Heart right ventricle (tissue), 16 donors: Measurements from ENCODE around the gene SF3A1. TPM values are rescaled to one million over a fixed set of nuclear protein-coding genes. Genes with fewer than 3 reads are reported as not detected.
"Not testable (repeated sequence)": the region's sequence is repeated elsewhere in the genome, so short reads cannot be mapped to it uniquely, and the experiment has no call there.

Source experiments
- ATAC-seq, 8 donors: fragments of 200-7000 bp; cut with Tn5 transposase; one replicate each; pipeline ENCODE4 v1.9.1; 2020; ENCODE audit warnings: mild to moderate bottlenecking in 8 of 8, moderate library complexity in 8 of 8, moderate number of reproducible peaks in 1 of 8
- DNase-seq, 2 donors: peaks; one replicate each; pipeline ENCODE4 v3.0.0-alpha.2; 2020
- H3K27ac ChIP-seq, 10 donors: fragments of 200-600 bp; sonication (generic) in 2 of 10; one replicate each; pipeline versions ENCODE4 v1.5.0 to v1.8.0; 2020 to 2022; ENCODE audit warnings: mild to moderate bottlenecking in 3 of 10
- H3K27me3 ChIP-seq, 7 donors: fragments of 200-600 bp; one replicate each; pipeline ENCODE4 v1.8.0; 2021 to 2022; ENCODE audit warnings: mild to moderate bottlenecking in 2 of 7
- H3K36me3 ChIP-seq, 9 donors: fragments of 200-600 bp; sonication (generic) in 1 of 9; one replicate each; pipeline versions ENCODE4 v1.5.0 to v1.8.0; 2020 to 2022; ENCODE audit warnings: mild to moderate bottlenecking in 2 of 9
- H3K4me1 ChIP-seq, 9 donors: fragments of 200-600 bp; sonication (generic) in 1 of 9; one replicate each; pipeline versions ENCODE4 v1.5.0 to v1.8.0; 2020 to 2022; ENCODE audit warnings: mild to moderate bottlenecking in 4 of 9
- H3K4me3 ChIP-seq, 10 donors: fragments of 200-600 bp; sonication (generic) in 2 of 10; one replicate each; pipeline versions ENCODE4 v1.5.0 to v1.8.0; 2020 to 2022; ENCODE audit warnings: mild to moderate bottlenecking in 7 of 10, moderate library complexity in 2 of 10
- H3K9me3 ChIP-seq, 11 donors: fragments of 200-600 bp in 10 of 11; sonication (generic) in 2 of 11; one replicate each; pipeline versions ENCODE4 v1.5.0 to v1.8.0; 2013 to 2022; ENCODE audit warnings: mild to moderate bottlenecking in 2 of 11, control low read depth in 1 of 11, moderate library complexity in 1 of 11
- CTCF ChIP-seq, 9 donors: fragments of 200-600 bp; sonication (generic) in 2 of 9; IDR thresholded peaks; one replicate each; pipeline versions ENCODE4 v1.5.0 to v1.8.0; 2021 to 2022; ENCODE audit warnings: antibody characterized with exemption in 9 of 9, mild to moderate bottlenecking in 5 of 9, moderate library complexity in 1 of 9
- WGBS, 2 donors: extraction: QIAGEN DNeasy Blood & Tissue Kit; methylation state at CpG; one replicate each; pipeline ENCODE4 v1.1.7; 2013; ENCODE audit warnings: inconsistent platforms in 1 of 2; 5-methylcytosine and 5-hydroxymethylcytosine counted together
- intact Hi-C, 10 donors: fragments of 100-400 bp; cut with DNase I; formaldehyde crosslinking; loops; one replicate each; pipeline versions ENCODE4 v1.11.1 to v1.14.2; 2022
- long read RNA-seq, 3 donors: library from polyadenylated mRNA; unstranded; transcript quantifications; one replicate each; pipeline ENCODE4 v2.0.0, GENCODE V29; 2020 to 2021
- polyA plus RNA-seq, 2 donors: library from polyadenylated mRNA; stranded (reverse); fragments of 200-250 nt; gene quantifications; one replicate each; pipeline ENCODE4 v1.2.3, GENCODE V29; 2013
- total RNA-seq, 10 donors: library from RNA; stranded (reverse); fragmentation: NEBNext Ultra II Directional in 3 of 10; extraction: Animal tissue kit (Norgen Biotek cat#: 25700) in 3 of 10; gene quantifications; one replicate each; pipeline versions ENCODE4 v1.2.1 to v1.2.4, GENCODE V29; 2021 to 2023
- donor health status: Arrhythmogenic right ventricular cardiomyopathy.
- donor health status: ischemic (EF 13 %, LVEDD 7.1; RV severe dilation, severe dysfunction).
- donor health status: healthy with polysubstance abuse.
- donor health status: DM: no; HTN: yes; CAD: no.
- donor health status: DM: no; HTN: no; CAD: no.
- donor health status: ischemic (EF 25% LVEDD 6.9; RV normal size, moderate dysfunction).
- donor health status: ischemic (EF 25% LVEDD 5.7; RV mildly dilated, moderate dysfunction).
- donor health status: healthy.
- donor health status: DM: yes; HTN: yes; CAD: no.
- donor health status: Ischemic cardiomyopathy.
- donor health status: ischemic (EF 35%, LVEDD 5.7; RV mildly dilated, moderate dysfunction).
- donor health status: nonischemic (EF 11% LVEDD 7.7; RV severe dilation, severe dysfunction).
- donor health status: DM: yes; HTN: yes; CAD: no.
- donor health status: PGD.
- donor health status: ischemic (EF 29% LVEDD 5.4; RV normal size, mild dysfunction).
- donor health status: nonischemic (EF 23%, LVEDD 6.1; RV moderate dilation, normal function).

The SF3A1 gene
- total RNA-seq (100 to 1,000 TPM in 6 of 10 donors, 10 to 100 TPM in 4; 84.4 to 132 (median 111) TPM), polyA plus RNA-seq (10 to 100 TPM; 13.2 to 16.0 TPM)
- long read RNA-seq, donor 1, full-length matches to known transcripts = 3 of 31 reads
- long read RNA-seq, donor 1, partial matches to known transcripts = 26 of 31 reads
- long read RNA-seq, donor 1, other reads (novel, unspliced or antisense) = 2 of 31 reads
- long read RNA-seq, donor 2, full-length matches to known transcripts = 3 of 31 reads
- long read RNA-seq, donor 2, partial matches to known transcripts = 18 of 31 reads
- long read RNA-seq, donor 2, other reads (novel, unspliced or antisense) = 10 of 31 reads
- long read RNA-seq, donor 3, full-length matches to known transcripts = 6 of 27 reads
- long read RNA-seq, donor 3, partial matches to known transcripts = 15 of 27 reads
- long read RNA-seq, donor 3, other reads (novel, unspliced or antisense) = 6 of 27 reads

- Histone ChIP-seq H3K4me3 (peak within 1 kb of the TSS; percentile 53 to 97 (median 83)), H3K27me3 (no peaks in the 10 kb centered on the region), H3K27ac (peak within 1 kb of the TSS; percentile 88 to 99 (median 96)), H3K9me3 (no peaks in the 10 kb centered on the region), H3K4me1 (peaks cover 11 to 42% (median 32%) of the 10 kb centered on the region in 9 donors), H3K36me3 (peaks cover 0 to 26% (median 15%) of the 10 kb centered on the region in 9 donors)
- peak; percentile 98 to 99 (median 98) for ATAC-seq
- TF ChIP-seq CTCF (IDR thresholded peaks at IDR 0.05) = peak in 1 of 9 donors; percentile 17
- WGBS, 2 donors = 0 to 1% methylated on average over 86 to 91 of the region's 91 CpGs
- peak; percentile 85 to 90 for DNase-seq
- intact Hi-C loops = loop anchor here in 7 of 10 donors (1.0 to 10.0 kb wide), 5 partner anchors 29 to 72 kb away; partner anchors contain the start of gene CASTOR1 (in 6 of the 7)
Measured at GRCh38 chr22:30356449-30357235, at the start of gene SF3A1, which contains the start of gene CCDC157. Gene SF3A1 (minus strand): TSS chr22:30356894. CDS start chr22:30356792, 102 bp downstream. Gene CCDC157 (plus strand): TSS chr22:30357007. CDS start chr22:30366001, 8,994 bp downstream.

- WGBS, 2 donors = 72 to 92% methylated on average over 6 of the region's 6 CpGs
Measured at GRCh38 chr22:30406400-30406799, 49.7 kb upstream of the SF3A1 start.

GRCh38 chr22:30405731-30406130 lies 49.0 kb upstream of the SF3A1 start:
- WGBS, 2 donors = 55 to 61% methylated on average over 4 of the region's 4 CpGs
- no peaks in the 10 kb centered on the region for H3K9me3 ChIP-seq
- no peak overlapping the region for H3K4me3 ChIP-seq
- no peaks in the 10 kb centered on the region for H3K27me3 ChIP-seq
- peaks cover 0 to 42% (median 0%) of the 10 kb centered on the region in 9 donors for H3K36me3 ChIP-seq
- DNase-seq = no peak
- TF ChIP-seq CTCF (IDR thresholded peaks at IDR 0.05) = no peak
- H3K27ac ChIP-seq = no peak overlapping the region
- ATAC-seq = no peak
- H3K4me1 ChIP-seq = peaks cover 0 to 4% (median 0%) of the 10 kb centered on the region in 9 donors
- intact Hi-C loops = no loop called here

More at GRCh38 chr22:30406400-30406799, 49.7 kb upstream of the SF3A1 start:
- no peak for TF ChIP-seq CTCF (IDR thresholded peaks at IDR 0.05)
- intact Hi-C loops = no loop called here
- no peak for DNase-seq
- H3K4me1 ChIP-seq = peaks cover 0 to 4% (median 0%) of the 10 kb centered on the region in 9 donors
- no peak overlapping the region for H3K4me3 ChIP-seq
- peaks cover 0 to 48% (median 0%) of the 10 kb centered on the region in 9 donors for H3K36me3 ChIP-seq
- H3K27me3 ChIP-seq = no peaks in the 10 kb centered on the region
- H3K9me3 ChIP-seq = no peaks in the 10 kb centered on the region
- no peak overlapping the region for H3K27ac ChIP-seq
- ATAC-seq = no peak

- Histone ChIP-seq H3K27me3 (no peaks in the 10 kb centered on the region), H3K36me3 (peaks cover 0 to 27% (median 0%) of the 10 kb centered on the region in 9 donors), H3K4me3 (no peak overlapping the region), H3K27ac (no peak overlapping the region), H3K9me3 (no peaks in the 10 kb centered on the region), H3K4me1 (peaks cover 0 to 4% (median 0%) of the 10 kb centered on the region in 9 donors)
- TF ChIP-seq CTCF (IDR thresholded peaks at IDR 0.05) = no peak
- DNase-seq (no peak), ATAC-seq (no peak)
- 81 to 85% methylated on average over 6 of the region's 6 CpGs for WGBS, 2 donors
- intact Hi-C loops = no loop called here
Measured at GRCh38 chr22:30404307-30404706, 47.6 kb upstream of the SF3A1 start.

GRCh38 chr22:30402766-30403104 lies 46.0 kb upstream of the SF3A1 start:
- H3K4me1 ChIP-seq = peaks cover 0 to 14% (median 0%) of the 10 kb centered on the region in 9 donors
- DNase-seq, H3K9me3 ChIP-seq, H3K4me3 ChIP-seq, H3K27ac ChIP-seq, ATAC-seq, intact Hi-C loops: not testable (repeated sequence)
- peaks cover 0 to 16% (median 0%) of the 10 kb centered on the region in 9 donors for H3K36me3 ChIP-seq
- 92 to 95% methylated on average over 5 of the region's 5 CpGs for WGBS, 2 donors
- H3K27me3 ChIP-seq = peaks cover 0 to 14% (median 7%) of the 10 kb centered on the region in 7 donors
